SK-N-MC (cell line): ENCODE data around the gene HOXC12.
A peak's percentile ranks its signal among the peaks of the same experiment; 100 is the strongest.

Source experiments
- DNase-seq: peaks from one replicate; pipeline ENCODE4 v3.0.0-alpha.2; 2011; ENCODE audit warnings: low read depth, low spot score
- H3K27ac ChIP-seq: fragments of 200-600 bp; sonication (generic); 2 replicates; pipeline ENCODE4 v1.5.1; 2016; ENCODE audit warnings: mixed run types
- H3K36me3 ChIP-seq: fragments of 200-600 bp; sonication (generic); 2 replicates; pipeline ENCODE4 v1.6.1; 2017; ENCODE audit warnings: antibody characterized with exemption, low read length, mixed read lengths; ENCODE audit not compliant: insufficient read depth
- H3K4me3 ChIP-seq: fragments of 200-600 bp; sonication (generic); 2 replicates; pipeline ENCODE4 v1.5.1; 2016
- H3K9ac ChIP-seq: fragments of 200-600 bp; sonication (generic); 2 replicates; pipeline ENCODE4 v1.8.0; 2017; ENCODE audit warnings: mixed run types, mixed read lengths; ENCODE audit not compliant: insufficient read length
- H3K9me3 ChIP-seq: fragments of 200-600 bp; sonication (generic); 2 replicates; pipeline ENCODE4 v1.6.1; 2017; ENCODE audit warnings: low read depth, mild to moderate bottlenecking, antibody characterized with exemption, low read length, moderate library complexity, mixed read lengths
- EZH2 ChIP-seq: fragments of 200-600 bp; sonication (generic); IDR thresholded peaks from one replicate; pipeline ENCODE4 v1.6.1; 2017; ENCODE audit warnings: antibody characterized with exemption
- FOXP2 ChIP-seq: optimal IDR thresholded peaks from 2 replicates; pipeline ENCODE3; 2011; ENCODE audit warnings: mild to moderate bottlenecking, moderate library complexity; ENCODE audit not compliant: insufficient read depth; ENCODE audit errors: extremely low read length, control extremely low read depth
- POLR2AphosphoS5 ChIP-seq: IDR thresholded peaks from 2 replicates; pipeline ENCODE4 v1.6.1; 2012; ENCODE audit warnings: mild to moderate bottlenecking, low read depth, low read length, borderline replicate concordance

Gene HOXC12

DNA sequence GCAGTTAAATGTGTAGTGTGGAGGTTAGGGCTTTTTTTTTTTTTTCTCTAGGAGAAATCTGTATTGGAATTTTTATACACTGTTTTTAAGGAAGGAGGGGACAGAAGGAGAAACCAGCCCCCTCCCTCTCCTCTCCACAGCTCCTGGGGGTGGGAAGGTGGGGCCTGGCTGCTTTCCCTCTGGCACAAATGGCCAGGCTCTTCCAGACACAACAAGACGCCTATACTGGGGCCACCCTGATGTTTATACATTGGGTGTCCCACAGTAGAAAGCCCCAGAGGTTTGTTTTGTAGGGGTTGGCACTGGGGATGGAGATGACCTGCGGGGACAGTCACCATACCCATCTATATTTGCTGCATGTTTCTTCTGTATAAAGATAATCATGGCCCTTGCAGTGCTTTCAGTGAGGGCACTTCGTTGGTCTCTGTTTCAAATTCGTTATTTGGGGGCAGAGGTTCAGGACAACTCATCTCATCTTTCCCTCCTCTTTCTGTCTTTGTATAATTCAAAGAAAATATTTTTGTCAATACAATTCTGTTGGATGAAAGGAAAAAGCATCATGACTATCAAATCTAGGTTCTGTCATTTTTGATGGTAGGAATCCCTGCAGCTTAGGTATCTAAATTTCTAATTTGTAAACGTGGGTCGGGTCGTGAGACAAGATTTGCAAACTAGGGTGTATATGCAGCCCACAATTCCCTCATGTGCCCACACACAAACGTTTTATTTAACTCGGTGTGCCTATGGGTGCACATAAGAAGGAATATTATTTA is 22.3 kb downstream of the HOXC12 start:
- peak overlapping the region; percentile 97 for H3K27ac ChIP-seq
- no peak for DNase-seq

GRCh38 chr12:53977596-53978445 is 23.1 kb downstream of the HOXC12 start:
- H3K9me3 ChIP-seq, result no peaks in the 10 kb centered on the region
- DNase-seq, result no peak
- TF ChIP-seq POLR2AphosphoS5 (no peak; the same call in 1 of the 2 replicates), FOXP2 (no peak), EZH2 (no peak)
- peak overlapping the region; percentile 93 for H3K4me3 ChIP-seq
- H3K9ac ChIP-seq, result peak overlapping the region; percentile 56
- H3K27ac ChIP-seq, result peak overlapping the region; percentile 97
- H3K36me3 ChIP-seq, result peaks cover 8% of the 10 kb centered on the region

More for the DNA sequence above, 22.3 kb downstream of the HOXC12 start:
- H3K36me3 ChIP-seq, result peaks cover 8% of the 10 kb centered on the region
- no peak overlapping the region for H3K9ac ChIP-seq
- H3K4me3 ChIP-seq, result peak overlapping the region; percentile 93
- H3K9me3 ChIP-seq, result no peaks in the 10 kb centered on the region
- no peak for TF ChIP-seq FOXP2
- no peak for TF ChIP-seq EZH2
- no peak for TF ChIP-seq POLR2AphosphoS5

- peak; percentile 71 for TF ChIP-seq POLR2AphosphoS5
- peak; percentile 80 for TF ChIP-seq FOXP2
- TF ChIP-seq EZH2, result no peak
- peak; percentile 98 for DNase-seq
- H3K36me3 ChIP-seq, result peaks cover 8% of the 10 kb centered on the region
- no peaks in the 10 kb centered on the region for H3K9me3 ChIP-seq
- peak overlapping the region; percentile 93 for H3K4me3 ChIP-seq
- peak overlapping the region; percentile 93 for H3K27ac ChIP-seq
- H3K9ac ChIP-seq, result peak overlapping the region; percentile 27
Measured at GRCh38 chr12:53978477-53979356, 24.0 kb downstream of the HOXC12 start.

GRCh38 chr12:53980104-53980801 is 25.6 kb downstream of the HOXC12 start:
- peak overlapping the region; percentile 38 for H3K9ac ChIP-seq
- peak overlapping the region; percentile 41 for H3K4me3 ChIP-seq
- no peak for DNase-seq

DNA sequence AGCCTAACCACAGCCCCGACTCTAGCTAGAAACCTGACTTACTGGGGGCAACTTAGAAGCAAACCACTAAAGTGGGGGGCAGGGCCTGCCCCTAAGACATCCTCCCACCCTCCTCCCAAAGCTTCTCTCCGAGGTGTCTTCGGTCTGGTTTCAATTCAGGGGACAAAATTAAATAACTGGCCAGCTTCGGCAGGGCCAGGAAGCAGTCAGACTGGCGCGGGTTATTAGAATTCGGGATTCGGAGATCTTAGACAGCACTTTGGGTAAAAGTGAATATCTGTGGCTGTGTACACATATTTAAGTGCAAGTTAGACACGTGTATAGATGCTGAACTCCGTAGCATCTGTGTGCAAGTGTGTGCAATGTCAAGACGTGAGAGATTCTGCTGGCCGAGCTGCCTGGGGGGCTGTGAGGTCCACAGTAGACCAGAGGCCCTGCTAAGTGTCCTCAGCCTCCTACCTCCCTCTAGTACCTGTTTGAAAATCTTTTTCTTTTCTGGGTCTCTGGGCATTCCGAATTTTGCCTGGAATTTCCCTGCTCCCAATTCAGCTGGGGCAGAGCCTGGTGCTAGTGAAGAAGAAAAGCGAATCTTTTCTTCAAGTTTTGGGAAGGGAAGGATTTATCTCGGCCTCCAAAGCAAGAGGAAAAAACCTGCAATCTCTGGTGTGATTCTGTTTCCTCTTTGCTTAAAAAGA is 26.2 kb downstream of the HOXC12 start:
- peak overlapping the region; percentile 38 for H3K9ac ChIP-seq
- peaks cover 2% of the 10 kb centered on the region for H3K36me3 ChIP-seq
- no peak for TF ChIP-seq POLR2AphosphoS5
- peak overlapping the region; percentile 41 for H3K4me3 ChIP-seq
- H3K9me3 ChIP-seq, result no peaks in the 10 kb centered on the region
- no peak for DNase-seq
- H3K27ac ChIP-seq, result peak overlapping the region; percentile 83

More at GRCh38 chr12:53980104-53980801, 25.6 kb downstream of the HOXC12 start:
- peaks cover 8% of the 10 kb centered on the region for H3K36me3 ChIP-seq
- H3K9me3 ChIP-seq, result no peaks in the 10 kb centered on the region
- no peak for TF ChIP-seq FOXP2
- TF ChIP-seq POLR2AphosphoS5, result no peak
- TF ChIP-seq EZH2, result no peak
- H3K27ac ChIP-seq, result peak overlapping the region; percentile 83

GRCh38 chr12:53981634-53982565 is 27.2 kb downstream of the HOXC12 start:
- DNase-seq, result no peak
- no peak overlapping the region for H3K4me3 ChIP-seq

More at GRCh38 chr12:53981634-53982565, 27.2 kb downstream of the HOXC12 start:
- Histone ChIP-seq H3K9me3 (no peaks in the 10 kb centered on the region), H3K27ac (peak overlapping the region; percentile 83), H3K9ac (no peak overlapping the region), H3K36me3 (no peaks in the 10 kb centered on the region)
- TF ChIP-seq EZH2, result no peak
- TF ChIP-seq FOXP2, result no peak
- no peak for TF ChIP-seq POLR2AphosphoS5
